RPMI8226 (cell line): Measurements from ENCODE around the gene PLXNA1.

Experiments used
- DNase-seq: peaks from one replicate; pipeline ENCODE4 v3.0.0-alpha.2; 2015

The PLXNA1 gene

DNA sequence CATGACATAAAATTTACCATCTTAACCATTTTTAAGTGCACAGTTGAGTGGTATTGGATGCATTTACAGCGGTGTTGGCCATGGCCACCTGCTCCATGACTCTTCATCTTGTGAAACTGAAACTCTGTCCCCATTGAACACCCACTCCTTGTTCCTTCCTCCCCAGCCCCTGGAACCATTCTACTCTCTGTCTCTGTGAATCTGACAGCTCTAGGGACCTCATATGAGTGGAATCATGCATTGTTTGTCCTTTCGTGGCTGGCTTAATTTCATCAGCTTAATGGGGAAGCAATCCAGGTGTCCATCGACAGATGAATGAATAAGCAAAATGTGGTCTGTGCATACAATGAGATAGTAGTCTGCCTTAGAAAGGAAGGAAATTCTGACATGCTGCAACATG is 42.5 kb downstream of the PLXNA1 start:
- peak; percentile 10 for DNase-seq

DNA sequence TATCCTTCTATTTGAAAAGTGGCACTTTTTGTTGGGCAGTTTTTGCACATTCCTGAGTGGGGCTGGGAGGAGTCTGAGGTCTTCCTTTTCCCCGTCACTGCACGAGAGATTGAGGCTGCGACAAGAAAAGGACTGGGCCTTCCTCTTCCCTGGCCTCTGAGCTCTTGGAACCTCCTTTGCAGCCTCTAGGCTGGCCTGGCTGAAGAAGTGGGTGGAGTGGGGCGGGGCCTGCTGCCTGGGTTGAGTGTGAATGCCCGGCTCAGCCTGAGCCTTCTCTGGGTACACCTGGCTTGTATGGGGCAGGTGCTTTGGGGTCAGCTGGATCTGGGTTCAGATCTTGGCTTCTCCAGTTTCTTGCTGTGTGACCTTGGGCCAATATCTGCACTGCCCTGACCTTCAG is 43.1 kb downstream of the PLXNA1 start:
- no peak for DNase-seq

- no peak for DNase-seq
These were observed 43.7 kb downstream of the PLXNA1 start for GRCh38 chr3:127026661-127027060.

- DNase-seq = no peak
These were observed 44.3 kb downstream of the PLXNA1 start for GRCh38 chr3:127027061-127027735.

- DNase-seq = no peak
These were observed 45.1 kb downstream of the PLXNA1 start for GRCh38 chr3:127027811-127028548.

GRCh38 chr3:127028781-127029657 is 46.1 kb downstream of the PLXNA1 start:
- no peak for DNase-seq

DNA sequence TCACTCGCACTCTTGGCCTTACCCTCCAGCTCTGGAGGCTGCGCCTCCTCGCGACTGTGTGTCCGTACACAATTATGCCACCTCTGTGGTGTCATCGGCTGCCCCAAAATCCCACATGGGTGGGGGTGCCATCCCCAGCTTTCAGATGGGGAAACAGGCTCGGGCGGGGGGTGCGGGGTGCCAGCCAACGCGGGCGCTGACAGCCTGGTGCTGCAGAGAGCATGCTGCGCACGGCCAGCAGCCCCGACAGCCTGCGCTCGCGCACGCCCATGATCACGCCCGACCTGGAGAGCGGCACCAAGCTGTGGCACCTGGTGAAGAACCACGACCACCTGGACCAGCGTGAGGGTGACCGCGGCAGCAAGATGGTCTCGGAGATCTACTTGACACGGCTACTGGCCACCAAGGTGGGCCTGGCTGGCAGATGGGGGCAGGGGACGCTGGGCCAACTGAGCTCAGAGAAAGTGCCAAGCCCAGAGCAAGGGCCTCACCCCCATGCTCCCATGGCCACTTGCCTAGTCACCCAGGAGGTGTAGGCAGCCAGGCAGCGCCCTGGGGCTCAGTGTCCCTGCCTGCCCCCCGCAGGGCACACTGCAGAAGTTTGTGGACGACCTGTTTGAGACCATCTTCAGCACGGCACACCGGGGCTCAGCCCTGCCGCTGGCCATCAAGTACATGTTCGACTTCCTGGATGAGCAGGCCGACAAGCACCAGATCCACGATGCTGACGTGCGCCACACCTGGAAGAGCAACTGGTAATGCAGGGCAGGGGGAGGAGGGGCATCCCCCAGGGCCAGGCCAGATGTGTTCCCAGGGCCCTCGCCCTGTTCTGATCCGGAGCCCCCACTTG is 47.0 kb downstream of the PLXNA1 start:
- no peak for DNase-seq

DNA sequence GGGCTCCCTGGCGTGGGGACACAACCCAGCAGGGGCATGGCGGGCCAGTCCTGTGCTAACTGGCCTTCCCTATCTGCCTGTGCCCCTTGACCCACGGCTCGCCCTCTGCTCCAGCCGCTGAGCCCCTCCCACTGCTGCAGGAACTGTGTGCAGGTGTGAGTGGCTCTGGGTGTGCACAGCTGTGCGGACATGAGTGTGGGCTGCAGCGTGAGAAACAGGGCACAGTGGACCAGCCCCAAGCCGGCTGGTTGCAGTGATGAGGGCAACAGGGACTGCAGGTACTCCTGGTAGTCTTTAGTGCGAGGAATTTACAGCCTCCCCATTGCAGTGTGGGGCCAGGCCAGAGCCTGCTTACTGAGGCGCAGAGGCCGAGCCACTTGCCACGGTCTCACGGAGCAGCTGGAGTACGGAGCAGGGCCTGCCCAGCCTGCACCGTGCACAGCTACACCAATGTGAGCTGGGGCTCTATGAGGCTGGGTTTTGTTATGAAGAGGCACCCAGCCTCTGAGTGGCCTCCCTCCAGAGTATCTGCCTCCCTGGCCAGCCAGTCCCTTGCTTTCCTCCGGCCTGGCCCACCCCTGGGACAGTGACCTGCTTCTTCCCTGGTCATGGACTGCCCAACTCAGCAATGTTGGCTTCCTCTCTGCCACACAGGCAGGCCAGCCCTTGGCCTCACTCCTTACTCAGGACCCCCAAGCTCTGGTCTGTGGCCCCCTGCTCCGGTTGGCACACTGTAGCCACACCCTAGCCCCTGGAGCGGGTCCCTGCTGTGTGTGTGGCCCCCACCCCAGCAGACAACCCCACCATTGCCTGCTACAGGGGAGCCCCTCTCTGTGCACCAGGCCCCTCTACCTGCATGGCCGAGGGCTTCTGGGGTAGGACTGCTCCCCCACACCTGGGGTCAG is 47.8 kb downstream of the PLXNA1 start:
- no peak for DNase-seq

- no peak for DNase-seq
These were observed 48.5 kb downstream of the PLXNA1 start for GRCh38 chr3:127031413-127031810.

GRCh38 chr3:127031845-127032244 is 48.9 kb downstream of the PLXNA1 start:
- no peak for DNase-seq

DNA sequence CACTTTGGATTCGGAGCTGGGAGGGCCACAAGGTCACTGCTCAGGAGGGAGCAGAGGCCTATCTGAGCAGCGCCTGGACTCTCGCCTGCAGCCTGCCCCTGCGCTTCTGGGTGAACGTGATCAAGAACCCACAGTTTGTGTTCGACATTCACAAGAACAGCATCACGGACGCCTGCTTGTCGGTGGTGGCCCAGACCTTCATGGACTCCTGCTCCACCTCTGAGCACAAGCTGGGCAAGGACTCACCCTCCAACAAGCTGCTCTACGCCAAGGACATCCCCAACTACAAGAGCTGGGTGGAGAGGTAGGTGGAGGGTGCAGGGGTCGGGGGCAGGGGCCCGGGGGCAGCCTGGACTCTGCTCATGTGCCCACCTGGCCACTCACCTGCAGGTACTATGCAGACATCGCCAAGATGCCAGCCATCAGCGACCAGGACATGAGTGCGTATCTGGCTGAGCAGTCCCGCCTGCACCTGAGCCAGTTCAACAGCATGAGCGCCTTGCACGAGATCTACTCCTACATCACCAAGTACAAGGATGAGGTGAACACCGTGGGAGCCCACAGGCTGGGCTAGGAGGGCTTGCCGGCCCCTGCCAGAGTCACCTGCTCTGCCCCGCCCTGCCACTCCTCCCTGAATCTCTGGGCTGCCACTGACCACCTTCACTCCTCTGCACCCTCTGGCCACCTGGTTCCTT is 49.5 kb downstream of the PLXNA1 start:
- no peak for DNase-seq
